Medulla oblongata (tissue), 1 donor: ENCODE data around the gene PIP4K2C.

Source experiments
- DNase-seq: peaks from one replicate; pipeline ENCODE4 v3.0.0-alpha.2; 2015; ENCODE audit errors: extremely low spot score

The PIP4K2C gene

DNA sequence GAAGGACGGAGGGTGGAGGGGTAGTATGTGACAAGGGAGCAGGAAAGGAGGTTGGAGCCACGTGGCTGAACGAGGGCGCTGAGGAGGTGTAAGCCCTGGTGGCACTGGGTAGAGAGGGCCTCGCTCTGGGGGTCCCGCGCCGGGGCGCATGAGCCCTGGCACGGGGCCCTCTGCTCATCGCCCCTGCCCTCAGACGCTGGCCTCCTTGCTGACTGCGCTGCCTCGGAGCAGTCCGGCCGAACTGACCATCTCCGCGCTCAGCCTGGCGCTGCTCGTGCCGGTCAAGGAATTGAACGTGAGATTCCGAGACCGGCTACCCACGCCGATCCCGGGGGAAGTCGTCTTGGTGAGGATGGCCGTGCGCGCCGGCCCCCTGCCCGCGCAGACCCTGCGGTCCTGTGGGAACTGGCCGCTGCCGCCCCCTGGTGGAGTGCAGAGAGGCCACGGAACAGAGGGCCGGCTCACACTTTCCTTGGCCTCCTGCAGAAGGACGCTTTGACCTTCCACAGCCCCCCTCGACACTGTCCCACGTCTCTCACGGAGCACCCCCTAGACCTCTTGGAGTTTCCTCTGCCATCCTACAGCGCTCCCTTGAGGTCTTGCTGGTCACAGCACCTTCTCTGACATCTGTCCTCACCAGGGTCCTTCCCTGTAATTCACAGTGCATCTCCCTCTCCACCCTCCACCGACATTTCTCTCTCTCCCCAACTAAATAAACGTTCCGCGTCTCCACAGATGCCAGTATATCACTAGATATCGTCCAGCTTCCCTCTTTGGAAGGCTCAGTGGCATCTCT lies 30.7 kb downstream of the PIP4K2C start:
- peak; percentile 32 for DNase-seq

DNA sequence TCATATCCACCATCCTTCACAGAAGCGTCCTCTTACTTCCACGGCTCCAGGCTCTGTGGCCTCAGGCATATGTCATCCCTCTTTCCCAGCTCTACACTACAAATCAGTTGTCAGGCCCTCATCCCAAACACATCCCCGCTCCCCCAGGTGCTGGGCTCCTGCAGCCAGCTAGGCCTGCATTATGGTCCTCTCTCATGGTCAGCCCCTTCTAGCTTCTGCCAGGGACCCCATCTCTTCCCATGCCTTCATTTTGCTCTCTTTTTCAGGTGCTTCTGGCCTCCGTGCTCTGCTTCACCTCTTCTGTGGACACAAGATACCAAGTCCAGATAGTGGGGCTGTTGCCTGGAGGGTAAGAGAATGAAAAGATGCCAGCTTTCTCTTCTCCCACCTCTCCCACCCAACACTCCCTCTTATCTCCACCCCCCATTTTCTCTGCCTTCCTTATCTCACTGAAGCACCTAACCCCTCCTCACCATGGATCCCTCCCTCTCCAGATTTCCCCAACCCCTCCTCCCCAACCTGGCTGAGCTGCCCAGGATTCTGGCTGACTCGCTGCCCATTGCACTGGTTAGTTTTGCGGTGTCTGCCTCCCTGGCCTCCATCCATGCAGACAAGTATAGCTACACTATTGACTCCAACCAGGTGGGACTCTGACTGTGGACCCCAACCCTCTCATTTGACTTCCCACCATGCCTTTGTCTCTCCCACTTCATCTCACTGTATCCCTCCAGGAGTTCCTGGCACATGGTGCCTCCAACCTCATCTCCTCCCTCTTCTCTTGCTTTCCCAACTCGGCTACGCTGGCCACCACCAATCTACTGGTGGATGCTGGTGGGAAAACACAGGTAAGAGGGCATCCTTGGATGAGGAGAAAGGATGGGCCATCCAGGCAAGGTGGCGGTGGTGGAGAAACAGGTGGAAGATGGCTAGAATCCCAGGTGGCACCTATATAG lies 31.6 kb downstream of the PIP4K2C start:
- no peak for DNase-seq

DNA sequence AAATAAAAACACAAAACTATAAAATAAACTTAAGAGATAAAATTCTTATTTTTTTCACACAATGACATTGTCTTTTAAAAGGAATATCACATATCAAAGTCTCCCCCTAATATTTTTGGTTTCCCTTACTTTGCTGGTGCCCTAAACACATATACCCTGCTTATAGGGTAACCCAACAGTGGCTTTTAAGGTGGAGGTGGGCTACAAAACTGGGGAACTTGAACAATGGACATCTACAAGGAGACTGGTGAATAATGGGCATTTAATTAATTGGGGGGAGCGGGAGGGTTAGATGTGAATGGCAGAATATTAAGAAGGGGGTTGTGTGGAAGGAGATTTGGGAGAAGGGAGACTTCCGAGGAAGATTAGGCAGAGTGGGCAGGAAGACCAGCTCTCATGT lies 32.4 kb downstream of the PIP4K2C start:
- no peak for DNase-seq

DNA sequence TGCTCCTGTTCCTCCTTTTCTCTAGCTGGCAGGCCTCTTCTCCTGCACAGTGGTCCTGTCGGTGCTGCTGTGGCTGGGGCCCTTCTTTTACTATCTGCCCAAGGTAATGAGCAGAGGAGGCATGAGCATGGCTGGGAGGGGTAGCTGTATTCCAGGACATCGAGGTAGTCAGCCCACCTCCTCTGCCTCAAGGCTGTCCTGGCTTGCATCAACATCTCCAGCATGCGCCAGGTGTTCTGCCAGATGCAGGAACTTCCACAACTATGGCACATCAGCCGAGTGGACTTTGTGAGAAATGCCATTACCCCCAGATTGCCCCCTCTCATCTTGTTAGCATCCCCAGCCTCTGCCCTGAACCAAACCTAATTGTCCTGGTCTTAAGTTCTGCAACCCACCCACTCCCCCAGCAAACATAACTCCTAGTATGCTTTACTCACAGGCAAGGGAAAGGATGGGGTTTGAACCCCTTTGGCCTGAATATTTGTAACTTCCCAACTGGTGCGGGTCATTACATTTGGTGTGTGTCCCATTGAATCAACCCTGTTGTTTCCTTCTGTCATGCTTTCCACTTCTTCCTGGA lies 32.9 kb downstream of the PIP4K2C start:
- no peak for DNase-seq

DNA sequence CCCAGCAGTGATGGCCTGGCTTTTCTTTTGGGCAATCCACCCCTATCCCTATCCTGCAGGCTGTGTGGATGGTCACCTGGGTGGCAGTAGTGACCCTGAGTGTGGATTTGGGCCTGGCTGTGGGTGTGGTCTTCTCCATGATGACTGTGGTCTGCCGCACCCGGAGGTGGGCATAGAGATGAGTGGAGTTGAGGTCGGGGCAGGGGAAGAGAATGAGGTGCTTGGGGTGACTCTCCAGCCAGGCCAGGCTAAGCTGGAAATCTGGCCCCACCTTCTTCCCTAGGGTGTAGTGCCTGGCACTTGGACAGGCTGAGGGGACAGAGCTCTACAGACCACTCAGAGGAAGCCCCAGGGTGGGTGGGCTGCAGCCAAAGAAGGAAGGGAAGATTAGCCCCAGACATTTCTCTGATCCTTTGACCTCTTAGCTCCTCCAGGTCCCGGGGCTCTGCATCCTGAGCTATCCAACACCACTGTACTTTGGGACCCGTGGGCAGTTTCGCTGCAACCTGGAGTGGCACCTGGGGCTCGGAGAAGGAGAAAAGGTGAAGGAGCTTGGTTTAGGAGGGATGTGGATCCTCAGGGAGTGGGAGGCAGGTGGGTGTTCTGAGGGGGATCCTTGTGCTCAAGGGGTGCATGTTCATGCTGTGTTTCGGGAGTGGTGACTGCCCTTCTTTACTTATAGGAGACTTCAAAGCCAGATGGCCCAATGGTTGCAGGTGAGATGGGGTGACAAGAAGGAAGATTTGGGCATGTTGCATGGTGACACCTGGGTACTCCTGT lies 33.6 kb downstream of the PIP4K2C start:
- DNase-seq, result no peak

DNA sequence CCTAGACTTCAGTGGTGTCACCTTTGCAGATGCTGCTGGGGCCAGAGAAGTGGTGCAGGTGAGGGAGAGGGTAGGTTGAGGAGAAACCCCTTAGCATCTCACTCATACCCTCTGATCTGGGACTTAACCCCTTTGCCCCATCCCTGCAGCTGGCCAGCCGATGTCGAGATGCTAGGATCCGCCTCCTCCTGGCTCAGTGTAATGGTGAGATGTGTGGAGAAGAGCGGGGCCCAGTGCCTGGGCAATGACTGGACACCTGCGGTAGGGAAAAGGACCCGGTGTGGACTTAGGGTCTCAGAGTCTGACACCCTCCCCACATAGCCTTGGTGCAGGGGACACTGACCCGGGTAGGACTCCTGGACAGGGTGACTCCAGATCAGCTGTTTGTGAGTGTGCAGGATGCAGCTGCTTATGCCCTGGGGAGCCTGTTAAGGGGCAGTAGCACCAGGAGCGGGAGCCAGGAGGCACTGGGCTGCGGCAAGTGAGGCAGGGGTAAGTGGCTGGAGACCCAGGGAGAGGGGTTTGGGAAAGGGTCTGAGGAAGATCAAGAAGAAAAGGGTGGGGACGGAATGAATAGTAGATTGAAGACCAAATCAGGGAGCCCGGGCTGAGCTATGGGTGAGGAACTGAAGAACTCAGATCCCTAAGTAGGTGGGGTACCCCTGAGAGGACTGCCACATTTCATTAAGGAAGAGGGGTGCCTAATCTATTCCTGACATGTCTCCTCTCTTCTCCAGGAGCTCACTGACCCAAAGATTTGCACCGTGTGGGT lies 34.5 kb downstream of the PIP4K2C start:
- DNase-seq, result no peak

DNA sequence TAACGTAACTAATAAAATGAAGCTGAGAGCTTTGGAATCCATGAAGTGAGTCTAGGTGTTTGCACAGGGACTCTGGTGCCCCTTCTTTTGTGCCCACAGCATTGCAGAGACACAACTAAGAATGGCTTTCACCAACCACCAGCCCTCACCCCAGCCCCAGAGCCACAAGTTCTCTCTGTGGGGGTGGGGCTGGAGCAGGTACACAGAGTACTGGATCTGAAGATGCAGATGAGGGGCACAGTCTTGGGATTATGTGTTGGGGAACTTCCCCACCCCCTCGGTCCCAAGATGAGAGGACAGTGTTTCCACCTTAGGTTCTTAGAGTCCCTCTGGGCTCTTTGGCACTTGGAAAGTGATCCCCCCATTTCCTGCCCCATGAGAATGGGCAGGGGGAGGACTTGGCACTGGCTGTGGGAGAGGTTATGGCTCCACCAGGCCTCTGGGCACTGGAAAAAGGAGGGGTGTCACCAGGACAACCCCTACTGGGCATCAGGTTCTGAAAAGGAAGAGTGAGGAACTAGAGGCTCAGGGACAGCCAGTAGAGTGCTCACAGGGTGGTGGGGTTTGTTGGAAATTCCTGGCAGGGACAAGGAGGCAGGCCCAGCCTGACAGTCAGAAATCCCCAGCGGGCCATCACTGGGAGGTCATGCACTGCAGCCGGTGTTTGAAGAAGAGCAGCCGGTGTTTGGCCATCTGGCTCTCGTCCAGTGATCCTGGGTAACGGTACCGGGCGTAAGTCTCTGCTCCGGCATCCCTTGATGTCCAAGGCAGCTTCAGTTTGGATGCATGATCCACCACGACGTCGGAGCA lies 35.3 kb downstream of the PIP4K2C start:
- no peak for DNase-seq

DNA sequence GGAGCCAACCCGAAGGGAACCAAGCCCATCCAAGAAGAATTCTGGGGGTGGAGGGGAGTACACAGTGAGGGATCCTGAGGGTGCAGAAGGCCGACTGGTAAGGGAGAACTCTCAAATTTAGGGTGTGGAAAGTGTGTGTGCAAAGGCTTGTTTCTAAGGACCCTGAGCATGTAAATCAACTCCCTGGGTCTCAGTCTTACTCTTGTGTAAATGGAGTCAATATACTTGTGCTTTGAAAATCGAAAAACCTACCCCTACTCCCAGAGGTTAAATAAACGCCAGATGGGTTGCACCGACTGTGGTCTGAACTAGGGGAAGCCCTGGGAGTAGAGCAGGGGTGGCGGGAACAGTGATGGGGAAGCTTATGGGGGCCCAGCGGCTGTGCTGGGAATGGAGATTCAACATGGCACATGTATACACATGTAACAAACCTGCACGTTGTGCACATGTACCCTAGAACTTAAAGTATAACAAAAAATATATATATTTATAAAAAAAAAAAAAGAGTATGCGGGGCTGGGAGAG lies 36.0 kb downstream of the PIP4K2C start:
- no peak for DNase-seq

DNA sequence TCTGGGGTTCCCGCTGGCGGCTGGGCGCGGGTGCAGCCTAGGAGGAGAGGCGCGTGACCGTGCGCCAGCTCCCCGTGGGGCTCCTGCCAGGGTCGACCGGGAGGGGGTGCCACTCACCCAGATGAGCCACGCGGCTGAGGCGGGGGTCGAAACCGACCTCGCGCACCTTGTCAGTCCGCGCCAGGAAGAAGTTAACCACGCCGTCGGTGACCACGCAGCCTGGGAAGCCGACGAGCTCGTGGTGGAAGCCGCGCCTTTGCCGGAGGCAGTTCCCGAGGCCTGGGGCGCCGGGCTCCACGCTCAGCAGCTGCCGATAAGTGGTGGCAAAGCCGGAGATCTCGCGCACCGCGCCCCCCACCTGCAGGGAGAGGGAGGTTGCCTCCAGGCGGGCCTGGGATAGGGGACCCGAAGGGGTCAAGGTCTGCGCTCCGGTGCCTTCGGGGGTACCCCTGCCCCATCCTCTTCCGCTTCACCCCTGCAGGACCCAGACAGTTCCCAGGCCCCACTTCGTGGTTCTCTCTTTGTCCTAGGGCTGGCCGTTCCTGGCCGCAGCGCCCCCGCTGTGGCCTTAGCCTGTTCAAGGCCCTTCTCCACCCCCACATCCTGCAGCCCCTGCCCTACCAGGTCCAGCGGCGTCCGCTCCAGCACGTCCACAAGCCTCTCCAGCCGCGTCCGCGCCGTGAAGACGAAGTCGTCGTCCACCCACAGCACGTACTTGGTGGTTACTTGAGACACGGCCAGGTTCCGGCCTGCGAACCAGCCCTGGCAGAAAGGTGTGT lies 36.7 kb downstream of the PIP4K2C start:
- no peak for DNase-seq

DNA sequence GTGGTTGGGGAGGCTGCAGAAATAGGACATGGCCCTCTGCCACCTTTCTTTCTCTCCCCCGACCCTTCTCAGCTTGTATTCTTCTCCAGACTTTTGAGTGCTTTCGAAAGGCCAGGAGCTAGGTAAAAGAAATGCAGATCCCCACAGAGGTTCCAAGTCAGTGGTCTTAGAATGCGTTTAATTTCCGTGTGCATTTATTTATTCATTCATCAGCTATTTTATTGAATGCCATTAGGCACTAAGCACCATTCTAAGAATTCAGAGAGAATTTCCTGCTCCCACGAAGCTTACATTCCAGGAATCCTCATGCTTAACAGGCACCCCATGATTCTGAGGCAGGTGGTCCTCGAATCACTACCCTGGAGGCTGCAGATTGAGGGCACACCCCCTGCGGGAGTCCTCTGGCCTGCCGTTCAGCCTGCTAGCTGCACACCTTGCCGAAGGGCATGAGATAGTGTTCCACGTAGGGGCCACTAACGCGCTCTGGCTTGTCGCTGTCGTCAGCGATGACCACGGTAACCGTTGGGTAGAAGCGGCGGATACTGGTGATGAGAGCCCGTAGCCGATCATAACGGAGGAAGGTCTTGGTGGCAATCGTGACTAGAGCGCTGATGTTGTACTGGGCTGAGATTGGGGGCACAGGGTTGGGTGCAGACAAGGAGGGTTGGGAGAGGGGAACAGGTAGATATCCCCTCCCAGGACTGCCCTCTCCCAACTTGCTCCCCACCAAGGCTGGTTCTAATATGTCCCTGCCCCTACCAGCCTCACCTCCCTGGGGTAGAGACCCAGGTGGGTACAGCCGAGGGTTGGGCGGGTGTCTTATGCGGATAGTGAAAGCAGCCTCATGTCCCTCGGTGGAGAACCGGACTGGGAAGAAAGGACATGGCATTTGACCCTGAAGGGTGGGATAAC lies 37.5 kb downstream of the PIP4K2C start:
- no peak for DNase-seq

DNA sequence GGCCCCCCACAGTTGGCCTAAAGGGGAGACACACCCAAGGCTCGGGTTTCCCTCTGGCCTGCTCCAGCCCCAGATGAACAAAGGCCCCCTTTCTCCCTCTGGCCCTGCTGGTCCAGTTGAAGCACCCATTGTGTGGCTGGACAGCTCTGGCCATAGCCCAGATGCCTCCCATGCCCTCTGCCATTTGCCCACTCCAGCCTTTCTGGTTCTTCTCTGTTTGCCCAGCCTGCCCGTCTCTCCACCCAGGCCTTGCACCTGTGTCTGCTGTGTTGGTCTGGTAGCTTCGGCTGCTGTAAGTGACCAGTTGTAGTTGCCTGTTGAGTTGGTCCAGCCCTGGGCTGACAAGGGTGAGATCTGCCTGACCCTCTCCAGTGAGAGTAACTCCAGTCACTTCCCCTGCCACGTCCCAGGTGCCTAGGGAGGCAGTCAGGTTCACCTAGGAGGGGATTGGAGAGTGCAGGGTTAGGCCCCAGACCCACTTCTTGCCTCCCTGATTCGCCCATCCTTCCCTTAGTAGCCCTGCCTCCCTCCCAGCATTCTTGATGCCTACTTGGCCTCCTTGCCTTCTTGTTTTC lies 39.0 kb downstream of the PIP4K2C start:
- DNase-seq, result peak; percentile 85

DNA sequence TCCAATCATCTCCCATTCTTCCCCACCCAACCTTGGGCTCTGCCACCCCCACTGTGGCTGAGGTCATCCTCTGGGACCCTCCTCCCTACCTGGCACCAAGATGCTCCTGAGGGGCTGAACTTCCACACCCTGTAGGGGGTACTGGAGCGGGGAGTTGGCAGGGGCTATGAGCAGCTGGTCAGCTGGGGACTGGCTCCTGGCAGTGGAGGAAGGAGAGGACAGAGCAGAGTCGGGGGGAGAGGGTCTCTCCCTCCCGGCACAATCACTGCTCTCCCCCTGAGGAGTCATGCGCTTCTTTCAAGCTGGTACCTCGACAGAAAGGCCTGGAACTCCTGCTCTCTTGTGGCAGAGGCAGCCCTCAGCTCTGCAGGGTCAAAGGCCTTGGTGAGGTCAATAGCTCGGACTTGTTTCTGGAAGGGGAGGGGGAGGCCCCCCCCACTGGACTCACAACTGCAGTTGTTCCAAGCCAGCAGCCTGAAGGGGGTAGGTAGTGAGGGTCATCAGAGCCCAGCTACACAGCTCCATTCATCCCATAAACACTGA lies 40.0 kb downstream of the PIP4K2C start:
- DNase-seq, result no peak

DNA sequence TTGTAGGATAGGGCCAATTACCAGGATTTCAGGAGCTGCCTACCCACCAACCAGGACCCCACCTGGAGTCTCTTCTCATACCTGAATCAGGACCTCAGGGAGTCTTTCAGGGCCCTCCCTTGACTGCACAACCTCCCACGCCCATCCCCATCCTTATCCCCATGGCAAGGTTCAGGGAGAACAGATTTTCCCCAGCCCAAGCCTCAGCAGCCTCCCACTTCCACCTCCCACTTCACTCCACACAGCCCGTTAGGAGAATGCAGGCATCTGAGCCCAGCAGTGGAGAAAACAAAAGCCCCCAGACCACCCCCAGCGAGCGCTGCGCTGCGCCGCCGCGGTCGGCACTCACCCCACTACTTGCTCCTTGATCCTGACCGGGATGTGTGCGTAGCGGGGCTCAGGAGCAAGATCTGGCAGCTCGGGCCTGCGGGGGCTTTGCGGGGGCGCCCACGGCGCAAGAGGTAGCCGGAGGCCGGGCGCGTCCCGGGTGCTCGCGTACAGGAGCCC lies 40.6 kb downstream of the PIP4K2C start:
- no peak for DNase-seq

DNA sequence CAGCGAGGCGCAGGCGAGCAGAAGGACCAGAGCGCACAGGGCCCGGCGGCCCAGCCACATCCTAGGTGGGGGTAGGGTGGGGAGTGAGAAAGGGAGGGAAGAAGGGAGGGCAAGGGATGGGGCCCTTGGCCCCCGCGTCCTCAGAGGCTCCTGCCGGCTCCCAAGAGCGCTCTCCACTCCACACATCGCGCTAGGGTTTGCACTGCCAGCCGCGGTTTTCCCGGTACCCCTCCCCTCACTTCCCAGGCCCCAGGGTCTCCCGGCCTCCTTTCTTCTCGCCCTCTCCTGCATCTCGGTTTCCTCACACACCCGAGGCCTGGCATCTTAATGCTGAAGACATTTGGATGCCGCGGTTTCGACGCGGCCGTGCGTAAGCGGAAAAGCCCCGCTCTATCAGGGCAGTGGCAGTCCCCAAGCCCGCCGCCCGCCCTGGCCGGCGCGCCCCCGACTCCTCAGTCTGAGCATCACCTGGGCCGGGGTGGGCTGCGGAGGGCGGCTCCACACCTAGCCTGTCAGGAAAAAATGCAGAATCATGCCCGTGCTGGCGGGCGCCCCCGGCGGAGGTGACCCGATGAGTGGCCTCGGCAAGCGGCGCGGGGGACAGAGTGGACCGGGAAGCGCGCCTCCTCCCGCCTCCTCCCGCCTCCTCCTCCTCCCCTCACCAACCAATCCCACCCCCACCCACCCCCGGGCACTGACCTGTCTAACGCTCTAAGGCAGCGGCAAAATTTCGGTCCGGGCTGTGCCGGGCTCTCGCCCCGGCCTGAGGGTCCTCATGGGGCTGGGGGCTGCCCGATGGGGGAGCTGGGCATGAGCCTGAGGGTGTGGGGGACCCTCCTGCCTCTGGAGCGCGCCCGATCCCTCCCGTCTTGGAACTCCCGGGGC lies 41.3 kb downstream of the PIP4K2C start:
- no peak for DNase-seq

DNA sequence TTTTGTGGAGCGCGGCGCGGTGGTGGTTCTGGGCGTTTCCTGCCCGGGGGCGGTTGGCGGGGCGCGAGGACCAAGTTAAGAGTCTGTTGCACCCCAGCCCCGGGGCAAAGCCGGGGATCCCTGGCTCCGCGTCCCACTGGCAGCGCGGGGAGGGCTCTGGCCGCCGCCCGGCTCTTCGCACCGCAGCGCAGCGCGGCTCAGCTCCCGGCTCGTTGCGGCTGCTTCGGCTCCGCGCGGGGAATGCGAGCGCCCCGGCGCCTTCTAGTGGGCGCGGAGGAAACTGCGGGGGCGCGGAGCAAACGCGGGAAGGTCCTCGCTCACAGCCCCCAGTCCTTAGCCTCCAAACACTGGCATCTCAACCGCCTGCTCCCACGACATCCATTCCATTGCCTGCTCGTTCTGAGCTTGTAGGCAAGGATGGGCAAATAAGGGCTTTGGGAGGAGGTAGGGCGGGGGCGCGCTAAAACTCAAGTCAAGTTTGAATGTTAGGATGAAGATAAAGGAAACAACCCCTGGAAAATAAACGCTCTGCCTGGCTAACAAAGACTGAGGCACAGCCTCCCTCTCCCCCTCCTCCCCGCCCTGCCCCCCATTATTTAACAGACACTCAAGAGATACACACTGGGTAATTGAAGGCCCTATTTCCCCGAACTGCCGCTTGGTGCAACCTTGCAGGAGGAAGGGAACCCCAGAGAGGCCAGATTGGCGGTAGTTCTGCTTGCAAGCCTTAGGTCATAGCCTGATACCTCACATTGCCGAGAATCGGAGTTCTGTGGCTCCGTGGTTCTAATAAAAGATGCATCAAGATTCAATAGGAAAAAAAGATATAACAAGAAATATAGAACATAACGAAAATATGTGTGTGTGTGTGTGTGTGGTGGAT lies 42.2 kb downstream of the PIP4K2C start, which contains the start of gene B4GALNT1:
Gene B4GALNT1 (minus strand): TSS at position 244 of the 883 bp plus-strand sequence. CDS start 1,069 bp downstream, outside the sequence.
- peak; percentile 52 for DNase-seq
